Endothelial cell of umbilical vein (primary cell): Measurements from ENCODE around the gene TRAPPC2L. TPM values are rescaled to one million over a fixed set of nuclear protein-coding genes. Genes with fewer than 3 reads are reported as not detected.

ENCODE experiments used
- BruUV-seq: library from RNA; stranded (reverse); fragments of 400-500 nt; replicated peaks from 2 replicates; lab custom pipeline; 2021; lab: Mats Ljungman, UMichigan
- CTCF ChIA-PET: fragments of 300-600, 350-600 bp; sonication (Branson Sonifier 250); formaldehyde crosslinking; loops from one replicate; lab custom pipeline; 2021; ENCODE audit warnings: antibody characterized with exemption, inconsistent platforms; lab: Charles Lee
- POLR2A ChIA-PET: fragments of 300-600, 350-600 bp; sonication (Branson Sonifier 250); formaldehyde crosslinking; loops from one replicate; lab custom pipeline; 2021; ENCODE audit warnings: antibody characterized with exemption, inconsistent platforms; lab: Charles Lee
- DNase-seq: peaks from one replicate; pipeline ENCODE4 v3.0.0-alpha.2; 2011; ENCODE audit warnings: low read depth, low spot score
- FAIRE-seq: peaks from 2 replicates; lab custom pipeline; 2011; peaks lifted over from hg19 to GRCh38; lab: Jason Lieb, UNC
- H2AFZ ChIP-seq: 2 replicates; pipeline ENCODE4 v1.6.0; 2012; ENCODE audit warnings: low read depth, low read length, control low read depth, inconsistent platforms
- H3K27ac ChIP-seq: 2 replicates; pipeline ENCODE4 v1.5.1; 2011; ENCODE audit warnings: low read depth, mild to moderate bottlenecking, control low read depth, low read length, moderate library complexity; ENCODE audit not compliant: insufficient read depth
- H3K27me3 ChIP-seq, 2 experiments: 2 replicates each; pipeline versions ENCODE4 v1.6.0 to v1.6.1; 2011; ENCODE audit warnings: low read length in 2 of 2, mixed read lengths in 1 of 2; ENCODE audit not compliant: control insufficient read depth in 2 of 2, insufficient read depth in 2 of 2
- H3K36me3 ChIP-seq, 2 experiments: 2 replicates in 1 of 2; 3 replicates in 1 of 2; pipeline ENCODE4 v1.5.1; 2011; ENCODE audit warnings: low read length in 2 of 2, mild to moderate bottlenecking in 1 of 2, moderate library complexity in 1 of 2; ENCODE audit not compliant: control insufficient read depth in 2 of 2, insufficient read depth in 2 of 2; ENCODE audit errors: extremely low read depth in 1 of 2
- H3K4me1 ChIP-seq: 3 replicates; pipeline ENCODE4 v1.5.1; 2011; ENCODE audit warnings: mild to moderate bottlenecking, low read length; ENCODE audit not compliant: control insufficient read depth, insufficient read depth; ENCODE audit errors: extremely low read depth
- H3K4me2 ChIP-seq: 2 replicates; pipeline ENCODE4 v1.6.1; 2011; ENCODE audit warnings: low read length, control low read depth, mixed read lengths; ENCODE audit not compliant: insufficient read depth
- H3K4me3 ChIP-seq, 3 experiments: fragments of 200-600 bp in 1 of 3; sonication (generic), shearing (Covaris generic) in 1 of 3; replicated peaks in 1 of 3; 2 replicates each; pipeline ENCODE4 v1.5.1; 2011 to 2016; ENCODE audit warnings: control low read depth in 3 of 3, low read length in 3 of 3, mild to moderate bottlenecking in 2 of 3, inconsistent platforms in 1 of 3, low read depth in 1 of 3, moderate library complexity in 1 of 3; ENCODE audit not compliant: insufficient read depth in 1 of 3
- H3K79me2 ChIP-seq: 2 replicates; pipeline ENCODE4 v1.6.0; 2012; ENCODE audit warnings: low read length, inconsistent platforms; ENCODE audit not compliant: control insufficient read depth, insufficient read depth
- H3K9ac ChIP-seq: replicated peaks from 2 replicates; pipeline ENCODE3; 2011; ENCODE audit warnings: low read length, control low read depth; ENCODE audit not compliant: insufficient read depth; ENCODE audit errors: extremely low read depth
- H3K9me1 ChIP-seq: replicated peaks from 3 replicates; pipeline ENCODE4 v1.6.0; 2011; ENCODE audit warnings: mild to moderate bottlenecking, low read length; ENCODE audit not compliant: control insufficient read depth, insufficient read depth; ENCODE audit errors: extremely low read depth
- H3K9me3 ChIP-seq: replicated peaks from 2 replicates; pipeline ENCODE4 v1.5.1; 2012; ENCODE audit warnings: low read length, inconsistent platforms; ENCODE audit not compliant: control insufficient read depth, insufficient read depth
- H4K20me1 ChIP-seq: replicated peaks from 2 replicates; pipeline ENCODE3; 2011; ENCODE audit warnings: mild to moderate bottlenecking, low read length; ENCODE audit not compliant: control insufficient read depth, insufficient read depth; ENCODE audit errors: extremely low read depth
- EZH2 ChIP-seq: IDR thresholded peaks from 2 replicates; pipeline ENCODE4 v1.6.1; 2012; ENCODE audit warnings: borderline replicate concordance, low read depth, mild to moderate bottlenecking, moderate library complexity, low read length, inconsistent platforms; ENCODE audit not compliant: severe bottlenecking
- FOS ChIP-seq: IDR thresholded peaks from 2 replicates; pipeline ENCODE4 v1.6.1; 2011; ENCODE audit warnings: mild to moderate bottlenecking, low read length, moderate library complexity, borderline replicate concordance; ENCODE audit not compliant: insufficient read depth
- GATA2 ChIP-seq: IDR thresholded peaks from 2 replicates; pipeline ENCODE4 v1.7.0; 2011; ENCODE audit warnings: low read depth, mild to moderate bottlenecking, moderate library complexity, mixed read lengths, low read length; ENCODE audit not compliant: insufficient read length, insufficient read depth
- JUN ChIP-seq: IDR thresholded peaks from 2 replicates; pipeline ENCODE4 v1.6.1; 2011; ENCODE audit warnings: borderline replicate concordance, low read depth; ENCODE audit not compliant: insufficient read length, insufficient read depth
- MYC ChIP-seq: IDR thresholded peaks from one replicate; pipeline ENCODE4 v1.6.1; 2011; ENCODE audit warnings: mild to moderate bottlenecking, low read depth, low read length
- POLR2A ChIP-seq: IDR thresholded peaks from 2 replicates; pipeline ENCODE4 v1.6.1; 2012; ENCODE audit warnings: low read depth, mild to moderate bottlenecking, control low read depth, low read length
- POLR2AphosphoS5 ChIP-seq: IDR thresholded peaks from 2 replicates; pipeline ENCODE4 v1.6.1; 2012; ENCODE audit warnings: low read depth, mild to moderate bottlenecking, control low read depth, low read length, moderate library complexity; ENCODE audit not compliant: insufficient read depth
- dilution Hi-C: fragments of 300-500 bp; cut with MboI; formaldehyde crosslinking; loops from one replicate; pipeline ENCODE4 v1.15.0; 2019; ENCODE audit warnings: low sequenced_read_pairs; ENCODE audit not compliant: extremely low pct_ligation_motif_present
- intact Hi-C: fragments of 100-400 bp; cut with micrococcal nuclease; formaldehyde crosslinking; loops from one replicate; pipeline ENCODE4 v1.10.0; 2022
- polyA plus RNA-seq, 4 experiments: library from polyadenylated mRNA; depleted of rRNA in 3 of 4; stranded (reverse) in 3 of 4; unstranded in 1 of 4; fragments of >200 nt; gene quantifications; 2 replicates each; pipeline versions ENCODE4 v1.2.1 to v1.2.3, GENCODE V29; 2011 to 2012; ENCODE audit warnings: missing spikeins in 1 of 4
- total RNA-seq: library from RNA; stranded (reverse); gene quantifications from 2 replicates; pipeline ENCODE4 v1.2.3, GENCODE V29; 2021
- TF ChIP-seq, protein P1 (sequence below), 2 donors: IDR thresholded peaks; 1 replicate in 1 of 2; 2 replicates in 1 of 2; pipeline ENCODE4 v1.5.1; 2011; ENCODE audit warnings: low read length in 2 of 2, mild to moderate bottlenecking in 2 of 2, moderate library complexity in 2 of 2, control low read depth in 1 of 2, inconsistent platforms in 1 of 2, low read depth in 1 of 2; ENCODE audit not compliant: insufficient read depth in 1 of 2; ENCODE audit errors: extremely low read depth in 1 of 2
- TF ChIP-seq, protein P2 (sequence below): IDR thresholded peaks from 2 replicates; pipeline ENCODE4 v1.6.1; 2011; ENCODE audit not compliant: insufficient read depth, insufficient read length

TRAPPC2L gene
- total and polyA plus RNA-seq, 2 donors (not counting 3 experiments of a cell fraction or from before 2014, with no cell fraction given): 61.9 to 131 TPM

DNA sequence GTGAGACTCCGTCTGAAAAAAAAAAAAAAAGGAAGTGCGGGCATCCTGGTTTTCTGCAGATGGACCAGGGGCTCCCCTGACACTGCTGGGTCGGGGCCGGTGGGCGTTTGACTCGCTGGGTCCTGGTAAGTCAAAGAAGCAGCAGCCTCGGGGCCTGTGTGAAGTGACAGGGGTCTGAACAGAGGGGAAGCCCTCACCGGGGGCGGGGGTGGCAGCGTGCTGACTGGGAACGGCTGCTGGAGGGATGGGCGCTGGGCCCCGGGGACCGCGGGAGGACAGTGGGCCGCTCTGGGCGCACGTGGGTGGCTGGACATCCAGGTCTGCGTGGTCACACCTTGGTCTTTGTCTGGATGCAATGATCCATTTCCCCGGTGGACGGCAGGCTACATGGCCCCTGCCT is 8.4 kb upstream of the TRAPPC2L start:
- ChIA-PET CTCF (interaction anchor here (0.8 to 1.3 kb wide), 3 partner anchors 8 to 111 kb away, joined by 3 read pairs; no protein-coding TSS in a partner anchor), POLR2A (no interaction called here)
- dilution Hi-C loops (no loop called here), intact Hi-C loops (no loop called here)
- H3K36me3 ChIP-seq: peaks cover 0 to 5% of the 10 kb centered on the region in 2 experiments
- no peak overlapping the region for H2AFZ ChIP-seq
- no peak overlapping the region for H3K27ac ChIP-seq
- H3K4me3 ChIP-seq: no peak overlapping the region
- H3K4me1 ChIP-seq: no peaks in the 10 kb centered on the region
- DNase-seq (no peak), FAIRE-seq (no peak)
- H3K9ac ChIP-seq: no peak overlapping the region
- H3K9me1 ChIP-seq: no peaks in the 10 kb centered on the region
- H3K27me3 ChIP-seq: no peaks in the 10 kb centered on the region
- no peaks in the 10 kb centered on the region for H3K9me3 ChIP-seq
- TF ChIP-seq EZH2 (no peak), MYC (no peak), JUN (no peak), FOS (no peak), GATA2 (no peak), POLR2A (no peak), POLR2AphosphoS5 (no peak)
- TF ChIP-seq, protein P1, sequence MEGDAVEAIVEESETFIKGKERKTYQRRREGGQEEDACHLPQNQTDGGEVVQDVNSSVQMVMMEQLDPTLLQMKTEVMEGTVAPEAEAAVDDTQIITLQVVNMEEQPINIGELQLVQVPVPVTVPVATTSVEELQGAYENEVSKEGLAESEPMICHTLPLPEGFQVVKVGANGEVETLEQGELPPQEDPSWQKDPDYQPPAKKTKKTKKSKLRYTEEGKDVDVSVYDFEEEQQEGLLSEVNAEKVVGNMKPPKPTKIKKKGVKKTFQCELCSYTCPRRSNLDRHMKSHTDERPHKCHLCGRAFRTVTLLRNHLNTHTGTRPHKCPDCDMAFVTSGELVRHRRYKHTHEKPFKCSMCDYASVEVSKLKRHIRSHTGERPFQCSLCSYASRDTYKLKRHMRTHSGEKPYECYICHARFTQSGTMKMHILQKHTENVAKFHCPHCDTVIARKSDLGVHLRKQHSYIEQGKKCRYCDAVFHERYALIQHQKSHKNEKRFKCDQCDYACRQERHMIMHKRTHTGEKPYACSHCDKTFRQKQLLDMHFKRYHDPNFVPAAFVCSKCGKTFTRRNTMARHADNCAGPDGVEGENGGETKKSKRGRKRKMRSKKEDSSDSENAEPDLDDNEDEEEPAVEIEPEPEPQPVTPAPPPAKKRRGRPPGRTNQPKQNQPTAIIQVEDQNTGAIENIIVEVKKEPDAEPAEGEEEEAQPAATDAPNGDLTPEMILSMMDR (IDR thresholded peaks at IDR 0.05; ENCODE audit: extremely low read depth in 1 of 2, insufficient read depth in 1 of 2, low read depth in 1 of 2, low read length in 2 of 2): no peak
- TF ChIP-seq, protein P2, sequence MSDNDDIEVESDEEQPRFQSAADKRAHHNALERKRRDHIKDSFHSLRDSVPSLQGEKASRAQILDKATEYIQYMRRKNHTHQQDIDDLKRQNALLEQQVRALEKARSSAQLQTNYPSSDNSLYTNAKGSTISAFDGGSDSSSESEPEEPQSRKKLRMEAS: no peak
- H3K4me2 ChIP-seq: no peak overlapping the region
- H3K79me2 ChIP-seq: no peaks in the 10 kb centered on the region
- no TSS peak for BruUV-seq
- H4K20me1 ChIP-seq: no peaks in the 10 kb centered on the region
